ENCODE data around the gene CTNND2.
"Not testable (repeated sequence)": the region's sequence is repeated elsewhere in the genome, so short reads cannot be mapped to it uniquely, and the experiment has no call there.

The CTNND2 gene

DNA sequence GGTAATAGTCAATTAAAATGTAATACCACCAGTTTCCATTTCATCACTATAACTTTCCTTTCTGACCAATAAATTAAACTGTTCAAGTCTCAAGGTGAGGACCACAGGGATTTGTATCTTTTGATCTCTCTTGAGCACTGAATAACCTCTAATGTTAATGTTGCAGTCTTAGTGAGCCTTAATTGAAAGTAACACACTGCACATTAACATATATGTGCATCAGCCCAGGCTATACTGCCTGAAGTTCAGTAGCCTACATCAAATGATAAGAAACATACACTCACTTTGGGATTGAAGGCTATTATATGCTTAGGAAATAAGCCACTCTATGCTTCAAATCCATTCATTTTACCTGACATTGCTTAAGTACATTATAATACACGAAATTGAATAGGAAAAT is 832.2 kb downstream of the CTNND2 start:
- DNase-seq (ENCODE audit: low spot score): no peak

DNA sequence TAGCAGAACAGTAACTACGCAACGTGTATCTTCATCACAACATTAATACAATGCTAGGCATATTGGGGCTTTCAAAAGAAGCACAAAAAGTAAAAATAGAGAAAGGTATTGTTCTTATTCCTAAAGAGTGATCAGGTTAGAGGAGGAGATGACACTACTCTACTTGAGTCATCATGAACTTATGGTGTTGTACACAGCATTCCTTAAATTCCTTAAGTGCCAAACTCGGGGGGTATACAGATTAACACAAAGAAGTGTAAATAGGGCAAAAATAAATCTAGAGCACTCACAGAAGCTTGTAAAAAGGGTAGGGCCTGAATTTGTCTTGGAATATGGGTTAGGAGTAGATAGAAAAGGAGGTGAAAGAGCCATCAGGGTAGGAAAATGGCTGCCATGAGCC is 835.2 kb downstream of the CTNND2 start:
- no peak for DNase-seq (ENCODE audit: low spot score)

DNA sequence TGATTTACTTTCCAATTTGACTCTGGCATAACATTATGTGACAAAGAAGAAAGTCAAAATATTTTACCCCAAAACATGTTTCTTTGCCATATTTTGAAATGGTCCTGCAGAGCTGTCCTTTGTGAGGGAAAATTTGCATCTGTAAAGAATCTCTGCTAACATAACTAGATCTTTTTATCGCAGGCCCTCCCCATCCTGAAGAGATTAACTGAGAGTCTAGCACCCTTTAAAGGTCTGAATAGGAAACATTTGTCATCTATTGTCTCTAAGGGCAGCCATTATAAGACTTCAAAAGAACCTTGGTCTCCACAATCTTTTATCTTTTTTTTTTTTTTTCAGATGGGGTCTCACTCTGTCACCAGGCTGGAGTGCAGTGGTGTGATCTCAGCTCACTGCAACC is 838.5 kb downstream of the CTNND2 start:
- not testable (repeated sequence) for DNase-seq (ENCODE audit: low spot score)

DNA sequence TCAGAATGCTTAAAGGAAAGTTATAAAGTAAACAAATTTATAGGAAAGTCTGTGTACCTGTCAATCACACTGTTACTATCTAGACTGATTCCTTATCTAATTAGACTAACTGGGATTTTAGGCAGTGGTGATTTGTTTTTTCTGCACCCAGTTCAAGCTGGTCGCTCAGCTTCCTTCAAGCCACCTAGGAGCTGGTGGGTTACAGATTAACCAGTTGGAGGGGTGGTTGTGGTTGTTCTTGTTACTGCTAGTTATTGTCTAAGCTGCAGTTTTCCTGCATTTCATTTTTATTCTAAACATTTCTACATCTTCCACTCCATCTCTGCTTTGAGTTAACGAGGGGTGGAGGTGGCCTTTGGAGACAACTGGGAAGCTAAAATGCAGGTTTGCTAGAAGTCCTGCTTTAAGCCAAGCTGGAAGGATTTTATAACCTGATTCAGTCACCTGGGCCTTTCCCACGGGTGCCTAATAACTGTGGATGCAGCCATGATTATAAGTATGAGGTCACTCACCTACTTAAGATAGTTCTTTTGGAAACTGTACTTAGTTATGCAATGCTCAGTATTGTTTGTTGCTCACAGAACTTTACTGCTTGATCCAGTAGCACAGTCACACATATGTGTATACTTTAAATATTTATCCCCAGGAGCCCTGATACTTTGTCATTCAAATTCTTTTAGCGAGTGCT is 839.3 kb downstream of the CTNND2 start:
- no peak for DNase-seq (ENCODE audit: low spot score)

DNA sequence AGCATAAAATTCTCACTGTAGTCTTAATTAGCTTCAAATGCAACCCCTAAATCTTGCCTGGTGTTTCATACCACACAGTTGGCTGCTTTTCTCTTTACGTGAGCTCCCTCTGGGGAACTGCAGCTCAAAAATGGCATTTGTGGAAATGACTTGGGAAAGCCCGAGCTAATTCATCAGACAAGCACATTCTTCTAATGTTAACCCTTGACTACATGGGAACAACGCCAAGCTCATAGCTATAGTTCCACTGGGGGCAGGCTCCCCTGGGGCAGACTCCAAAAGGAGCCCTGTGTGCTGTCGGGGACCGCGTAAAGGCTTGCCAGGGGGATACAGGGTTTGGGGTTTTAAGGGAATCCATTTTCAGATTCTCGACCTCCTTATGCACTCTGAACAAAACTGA is 841.8 kb downstream of the CTNND2 start:
- DNase-seq (ENCODE audit: low spot score): no peak

DNA sequence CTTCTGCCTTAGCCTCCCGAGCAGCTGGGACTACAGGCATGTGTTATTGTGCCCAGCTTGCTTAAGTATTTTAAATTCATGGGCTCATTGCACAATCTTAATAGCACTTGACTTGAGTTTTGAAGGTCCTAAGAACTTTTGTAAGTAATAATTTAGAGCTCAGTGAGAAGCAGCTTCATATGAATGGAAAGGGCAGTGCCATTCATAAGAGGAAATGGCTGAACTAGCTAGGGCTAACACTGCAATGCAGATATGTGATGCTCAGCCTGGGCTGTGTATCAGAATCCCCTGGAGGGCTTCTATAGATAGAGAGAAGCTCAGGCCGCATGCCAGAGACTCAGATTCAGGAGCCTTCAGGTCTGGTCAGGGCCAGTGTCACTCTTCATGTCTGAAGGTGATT is 847.7 kb downstream of the CTNND2 start:
- no peak for DNase-seq (ENCODE audit: low spot score)

DNA sequence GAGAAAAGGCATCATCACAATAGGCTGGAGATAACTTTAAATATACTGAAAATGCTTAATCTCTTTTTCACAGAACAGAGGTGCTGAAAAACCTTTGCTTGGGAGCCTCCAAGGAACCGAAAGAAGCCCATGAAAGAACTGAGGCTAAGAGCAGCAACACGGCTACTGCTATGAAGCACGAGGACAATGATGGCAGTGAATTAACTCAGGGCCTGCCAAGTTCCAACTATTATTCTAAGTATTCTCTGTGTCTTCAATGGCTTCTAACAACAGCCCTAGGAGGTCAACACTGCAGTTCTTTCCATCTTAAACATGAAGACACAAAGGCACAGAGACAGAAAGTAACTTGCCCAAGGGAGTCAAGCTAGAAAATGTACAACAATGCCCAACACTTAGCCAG is 850.2 kb downstream of the CTNND2 start:
- no peak for DNase-seq (ENCODE audit: low spot score)

DNA sequence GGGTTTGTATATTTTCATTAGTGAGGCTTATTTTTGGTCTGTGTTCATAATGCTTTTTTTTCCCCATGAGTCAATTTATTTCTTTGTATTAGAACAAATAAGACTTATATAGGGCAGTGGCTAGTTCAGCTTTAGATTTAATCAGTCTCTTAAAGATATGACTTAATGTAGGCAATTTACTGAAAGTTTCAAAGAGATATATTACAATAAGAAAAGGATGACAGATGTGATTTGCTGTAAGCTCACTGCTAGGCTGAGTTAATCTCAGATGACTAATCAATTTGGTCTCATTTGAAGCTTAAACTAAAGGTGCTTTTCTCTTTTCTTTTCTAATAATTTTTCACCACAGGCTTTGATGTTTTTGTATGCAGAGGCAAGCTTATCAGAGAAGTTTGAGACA is 851.4 kb downstream of the CTNND2 start:
- no peak for DNase-seq (ENCODE audit: low spot score)

DNA sequence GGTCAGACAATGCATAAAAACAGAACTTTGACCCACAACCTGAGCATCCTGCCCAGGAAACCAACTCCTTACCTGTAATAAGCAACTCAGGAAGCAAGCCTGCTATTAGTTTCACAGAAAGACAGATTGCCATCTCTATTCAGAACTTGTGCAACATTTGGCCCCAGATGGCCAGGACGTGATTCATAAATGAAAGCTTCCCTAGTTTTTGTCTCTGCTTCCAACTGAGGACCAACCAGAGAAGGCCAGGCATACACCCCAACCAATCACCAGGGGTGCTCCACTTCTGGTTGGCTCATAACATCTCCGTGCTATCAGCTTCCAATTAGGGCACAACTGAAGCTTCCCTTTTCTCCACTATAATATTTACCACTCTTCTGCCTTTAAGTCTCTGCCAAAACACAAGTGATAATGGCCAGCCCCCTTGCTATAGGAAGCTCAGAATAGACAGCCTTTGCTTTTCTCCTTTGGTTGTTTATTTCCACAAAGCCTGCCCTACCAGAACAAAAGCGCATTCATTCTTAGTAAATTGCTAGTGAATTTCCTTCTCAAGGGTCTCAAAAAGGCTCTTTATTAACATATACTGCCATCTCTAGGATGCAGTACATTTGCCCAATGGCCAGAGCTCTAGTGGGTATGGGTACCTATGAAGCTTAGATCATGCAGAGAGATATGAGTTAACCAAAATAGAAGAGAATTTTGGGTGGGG is 853.5 kb downstream of the CTNND2 start:
- DNase-seq (ENCODE audit: low spot score): no peak

DNA sequence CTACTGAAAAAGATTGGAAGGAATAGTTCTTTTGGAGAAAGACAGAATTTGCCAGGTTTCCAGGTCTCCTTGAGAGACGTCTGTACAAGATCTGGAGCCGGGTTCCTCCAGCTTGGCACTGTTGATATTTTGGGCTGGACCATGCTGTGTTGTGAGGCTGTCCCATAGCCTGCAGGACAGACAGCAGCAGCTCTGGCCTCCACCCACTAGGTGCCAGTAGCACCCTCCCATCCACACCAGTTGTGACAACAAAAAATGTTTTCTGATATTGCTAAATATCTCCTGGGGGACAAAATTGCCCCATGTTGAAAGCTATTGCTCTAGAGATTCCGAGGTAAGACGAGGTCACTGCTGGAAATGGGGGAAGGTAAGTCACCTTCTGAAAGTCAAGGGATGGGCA is 855.5 kb downstream of the CTNND2 start:
- DNase-seq (ENCODE audit: low spot score): no peak

DNA sequence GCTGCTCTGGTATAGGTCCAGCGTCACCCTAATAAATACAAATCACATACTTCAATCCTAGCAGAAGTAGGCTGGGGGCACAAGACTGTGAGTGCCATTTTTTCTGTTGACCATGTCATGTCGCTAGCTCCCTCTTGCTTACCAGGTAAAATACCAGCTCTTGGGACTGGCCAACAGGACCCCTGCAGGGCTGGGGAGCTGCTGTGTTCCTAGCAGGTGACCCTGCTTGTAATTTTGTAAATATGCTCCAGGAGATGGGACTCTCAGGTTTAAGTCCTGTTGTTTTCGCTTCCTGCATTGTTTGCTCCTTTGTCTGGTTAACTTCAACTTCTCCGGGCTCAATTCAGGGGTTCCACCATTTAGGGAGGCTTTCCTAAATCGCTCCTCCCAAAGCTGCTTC is 856.6 kb downstream of the CTNND2 start:
- no peak for DNase-seq (ENCODE audit: low spot score)

DNA sequence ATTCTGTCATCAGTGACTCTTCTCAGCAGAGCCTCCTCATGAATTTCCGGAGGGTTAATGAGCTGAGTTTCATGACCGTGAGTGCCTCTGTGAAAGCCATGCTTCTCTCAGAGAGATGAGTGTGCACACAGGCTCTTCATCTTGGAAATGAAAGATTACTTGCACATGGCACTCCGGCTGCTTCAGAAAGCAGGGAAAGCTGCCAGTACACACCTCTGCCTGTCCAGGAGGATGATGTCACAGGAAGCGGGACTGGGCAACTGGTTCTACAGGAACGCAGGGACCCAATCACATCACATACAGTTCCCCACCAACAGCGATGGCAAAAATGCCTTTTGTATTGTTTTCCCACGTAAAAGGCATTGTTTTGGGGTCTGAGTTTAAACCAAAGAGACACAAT is 857.2 kb downstream of the CTNND2 start:
- DNase-seq (ENCODE audit: low spot score): no peak

DNA sequence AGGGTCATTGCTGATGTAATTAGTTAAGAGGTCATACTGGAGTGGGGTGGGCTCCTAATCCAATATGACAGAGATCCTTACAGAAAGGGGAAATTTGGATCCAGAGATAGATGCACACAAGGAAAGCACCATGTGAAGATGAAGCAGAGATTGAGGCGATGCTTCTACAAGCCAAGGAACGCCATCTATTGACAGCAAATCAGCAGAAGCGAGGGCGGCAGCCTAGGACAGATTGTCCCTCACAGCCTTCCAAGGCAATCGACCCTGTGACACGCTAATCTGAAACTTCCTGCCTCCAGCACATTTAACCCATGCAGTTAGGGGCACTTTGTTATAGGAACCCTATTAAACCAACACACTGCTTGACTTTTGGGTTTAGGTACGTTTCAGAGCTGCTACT is 858.1 kb downstream of the CTNND2 start:
- no peak for DNase-seq (ENCODE audit: low spot score)

DNA sequence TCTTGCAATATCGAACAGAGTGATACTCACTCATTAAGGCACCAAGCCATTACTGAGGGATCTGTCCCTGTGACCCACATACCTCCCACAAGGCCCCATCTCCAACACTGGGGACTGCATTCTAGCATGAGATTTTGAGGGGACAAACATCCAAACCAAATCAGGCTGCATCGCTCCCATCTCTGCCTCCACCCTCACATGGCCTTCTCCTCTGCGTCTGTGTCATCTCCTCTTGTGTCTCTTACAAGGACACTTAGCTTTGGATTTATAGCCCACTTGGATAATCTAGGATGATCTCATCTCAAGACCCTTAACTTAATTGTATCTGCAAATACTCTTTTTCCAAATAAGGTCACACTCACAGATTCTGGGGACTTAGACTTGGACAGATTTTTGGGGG is 858.8 kb downstream of the CTNND2 start:
- no peak for DNase-seq (ENCODE audit: low spot score)

DNA sequence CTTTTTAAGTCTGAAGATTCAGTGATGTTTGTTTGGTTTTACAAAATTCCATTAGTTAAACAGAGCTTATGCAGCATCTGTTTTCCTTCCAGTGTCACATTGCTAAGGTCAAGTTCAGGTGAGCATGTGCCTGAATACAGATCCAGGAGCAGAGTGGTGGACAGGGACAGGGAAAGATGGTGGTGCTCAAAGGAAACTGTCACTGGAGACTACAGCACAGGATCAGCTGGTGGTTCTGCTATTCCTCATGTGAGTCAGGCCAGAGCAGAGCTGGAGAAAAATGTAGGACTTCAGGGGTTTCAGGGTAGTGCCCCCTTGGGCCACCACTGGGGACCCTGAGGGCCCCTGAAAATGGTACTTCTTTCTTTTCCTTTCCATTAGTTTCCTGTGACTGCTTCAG is 859.7 kb downstream of the CTNND2 start:
- DNase-seq (ENCODE audit: low spot score): no peak

DNA sequence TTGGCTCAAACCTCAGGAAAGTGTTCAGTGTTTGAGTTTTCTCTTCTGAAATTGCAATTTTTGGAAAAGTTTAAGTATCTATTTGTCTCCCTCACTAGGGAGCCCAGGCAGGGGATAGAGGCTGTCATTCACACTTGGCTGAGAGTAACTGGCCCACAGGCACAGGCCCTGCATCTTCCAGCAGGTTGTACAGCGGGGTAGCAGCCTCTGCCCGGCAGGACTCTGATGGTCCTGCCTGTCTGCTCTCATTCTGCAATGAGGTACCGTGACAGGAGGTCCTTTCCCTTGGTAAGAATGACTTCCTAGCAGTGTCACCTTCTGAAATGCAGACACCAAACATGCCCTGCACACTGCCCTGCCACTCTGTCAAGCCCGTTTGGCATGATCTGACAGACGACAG is 860.4 kb downstream of the CTNND2 start:
- no peak for DNase-seq (ENCODE audit: low spot score)

DNA sequence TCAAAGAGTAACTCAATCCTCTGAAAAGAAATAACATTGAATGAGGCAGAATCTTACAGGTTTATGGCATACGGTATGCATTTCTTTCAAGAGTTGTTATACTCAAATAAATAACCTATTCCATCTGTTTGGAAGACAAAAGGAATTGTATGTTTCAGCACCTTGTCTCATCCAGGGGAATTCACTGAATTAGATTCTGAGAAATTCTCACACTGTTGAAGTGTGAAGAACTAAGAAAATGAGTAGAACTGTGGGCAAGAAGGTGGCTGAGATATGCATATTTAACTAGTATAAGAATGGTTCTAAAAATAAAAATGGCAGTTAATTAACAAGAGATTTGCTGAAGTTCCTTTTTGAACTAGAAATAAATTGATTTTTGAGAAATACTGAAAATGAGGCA is 863.9 kb downstream of the CTNND2 start:
- no peak for DNase-seq (ENCODE audit: low spot score)

DNA sequence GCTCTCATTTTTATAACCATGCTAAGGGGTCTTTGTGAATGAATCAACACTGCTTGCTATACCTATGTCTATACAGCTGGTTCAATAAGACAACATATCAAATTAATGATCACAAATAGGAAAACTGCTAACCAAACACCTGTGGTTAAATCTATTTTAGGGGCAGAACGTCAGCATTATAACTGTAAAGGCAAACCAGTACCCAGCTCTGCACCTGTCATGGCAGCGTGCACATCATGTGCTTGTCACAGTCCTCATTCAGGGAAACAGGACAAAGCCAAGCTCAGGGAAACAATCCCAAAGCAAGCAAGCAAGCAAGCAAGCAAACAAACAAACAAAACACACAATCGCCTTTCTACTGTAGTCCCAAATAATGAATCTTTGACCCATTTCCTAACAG is 865.5 kb downstream of the CTNND2 start:
- DNase-seq (ENCODE audit: low spot score): no peak

DNA sequence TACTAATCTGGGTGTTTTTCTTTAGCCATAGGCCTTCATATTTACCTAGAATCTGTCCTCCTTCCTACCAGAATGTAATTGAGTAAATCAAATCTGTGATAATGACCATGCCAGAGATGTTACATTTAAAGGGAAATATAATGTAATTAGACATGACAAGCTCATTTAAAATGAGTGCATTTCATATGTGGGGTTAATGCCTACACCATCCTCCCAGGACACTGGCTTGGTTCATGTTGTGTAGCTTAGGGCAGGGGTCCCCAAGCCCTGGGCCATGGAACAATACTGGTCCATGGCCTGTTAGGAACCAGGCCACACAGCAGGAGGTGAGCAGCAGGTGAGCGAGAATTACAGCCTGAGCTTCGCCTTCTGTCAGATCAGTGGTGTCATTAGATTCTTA is 866.3 kb downstream of the CTNND2 start:
- no peak for DNase-seq (ENCODE audit: low spot score)

DNA sequence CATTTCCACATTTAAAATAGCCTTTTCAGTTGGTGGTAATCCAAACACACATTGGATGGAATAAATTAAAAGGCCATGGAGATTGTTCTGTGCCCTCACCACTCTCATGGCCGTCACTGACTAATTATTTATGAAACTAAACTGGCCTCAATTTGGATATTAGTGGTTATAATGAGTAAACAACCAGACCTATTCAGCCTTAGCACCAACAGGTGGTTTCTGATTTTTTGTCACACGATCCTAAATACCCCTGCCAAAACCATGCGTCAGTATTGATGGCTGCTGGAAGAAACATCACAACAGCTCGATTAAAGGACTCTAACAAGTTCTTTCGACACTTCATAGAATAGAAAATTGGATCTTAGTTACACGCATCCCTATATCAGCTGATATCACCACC is 867.2 kb downstream of the CTNND2 start:
- DNase-seq (ENCODE audit: low spot score): no peak

DNA sequence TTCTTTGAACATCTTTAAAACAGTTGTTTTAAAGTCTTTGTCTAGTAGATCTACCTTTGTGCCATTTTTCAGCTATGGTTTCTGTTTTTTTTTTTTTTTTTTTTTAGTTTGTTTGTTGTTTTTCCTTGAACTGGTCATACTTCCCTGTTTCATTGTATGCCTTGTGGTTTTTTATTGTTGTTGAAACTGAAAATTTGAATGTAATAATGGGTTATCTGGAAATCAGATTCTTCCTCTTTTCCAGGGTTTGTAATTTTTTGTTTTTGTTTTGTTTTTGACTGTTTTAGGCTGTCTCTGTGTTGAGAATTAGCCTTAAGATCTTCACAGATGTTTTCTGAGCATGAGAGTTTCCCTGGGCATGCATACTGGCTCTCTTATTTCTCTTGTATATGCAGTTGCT is 873.6 kb downstream of the CTNND2 start:
- DNase-seq (ENCODE audit: low spot score): no peak

DNA sequence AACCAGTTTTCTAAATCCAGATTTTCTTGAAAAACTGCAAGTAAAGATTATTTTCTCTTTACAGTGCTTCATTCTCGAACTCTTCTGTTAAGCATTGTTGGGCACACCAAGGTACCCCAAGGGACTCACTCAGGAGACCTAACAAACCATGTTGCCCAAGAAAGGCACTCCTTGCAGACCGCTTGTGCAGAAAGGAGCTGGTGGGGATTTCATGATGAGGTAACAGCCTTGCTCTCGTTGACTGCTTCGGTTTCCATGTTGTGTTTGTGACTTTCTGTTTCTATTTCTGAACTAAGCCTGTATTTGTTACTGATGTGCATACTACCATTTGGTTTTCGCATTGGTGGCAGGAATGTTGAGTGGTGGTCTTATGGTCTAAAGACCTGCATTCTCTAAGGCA is 876.6 kb downstream of the CTNND2 start:
- no peak for DNase-seq (ENCODE audit: low spot score)

DNA sequence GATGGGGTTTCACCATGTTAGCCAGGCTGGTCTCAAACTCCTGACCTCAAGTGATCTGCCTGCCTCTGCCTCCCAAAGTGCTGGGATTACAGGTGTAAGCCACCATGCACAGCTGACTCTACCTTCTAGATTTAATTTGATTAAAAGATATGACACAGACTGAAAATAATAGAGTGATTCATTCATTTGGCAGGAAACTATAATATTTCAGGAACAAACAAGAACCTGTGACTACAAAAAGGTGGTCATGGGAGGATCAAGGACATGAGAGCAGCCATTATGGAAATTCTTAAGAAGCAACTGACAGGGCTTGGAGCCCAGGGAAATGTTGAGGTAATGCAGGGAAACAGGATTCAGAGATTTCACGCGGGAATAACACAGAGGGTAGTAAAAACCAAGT is 877.7 kb downstream of the CTNND2 start:
- no peak for DNase-seq (ENCODE audit: low spot score)

DNA sequence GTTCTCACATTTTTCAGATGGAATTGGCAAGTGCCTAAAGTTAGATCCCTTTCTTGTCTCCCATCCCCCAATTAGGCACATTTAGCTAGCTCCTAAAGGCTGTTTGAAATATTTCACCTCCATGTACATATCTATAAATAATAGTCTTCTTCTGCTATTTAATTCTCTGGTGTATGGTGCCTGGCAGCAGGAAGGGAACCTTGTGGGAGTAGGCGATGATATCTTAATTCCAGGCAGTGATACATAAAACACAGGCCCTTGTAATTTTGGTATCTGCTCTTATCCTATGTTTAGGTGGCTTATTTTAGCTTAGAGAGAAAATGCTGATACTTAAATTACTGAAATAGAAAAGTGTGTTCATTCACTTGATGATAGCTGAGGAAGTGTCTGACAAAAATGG is 880.3 kb downstream of the CTNND2 start:
- DNase-seq (ENCODE audit: low spot score): no peak

Data from CD4-positive, alpha-beta T cell treated with Interleukin-15 for 4 hours (primary cell).